HG03135 (cell line): ENCODE measurements around the gene PRR14.

Experiments used
- ATAC-seq: cut with Tn5 transposase; IDR thresholded peaks from one replicate; pipeline ENCODE4 v1.9.1; 2021; ENCODE audit warnings: mild to moderate bottlenecking, moderate library complexity; ENCODE audit not compliant: unreplicated experiment

The PRR14 gene

DNA sequence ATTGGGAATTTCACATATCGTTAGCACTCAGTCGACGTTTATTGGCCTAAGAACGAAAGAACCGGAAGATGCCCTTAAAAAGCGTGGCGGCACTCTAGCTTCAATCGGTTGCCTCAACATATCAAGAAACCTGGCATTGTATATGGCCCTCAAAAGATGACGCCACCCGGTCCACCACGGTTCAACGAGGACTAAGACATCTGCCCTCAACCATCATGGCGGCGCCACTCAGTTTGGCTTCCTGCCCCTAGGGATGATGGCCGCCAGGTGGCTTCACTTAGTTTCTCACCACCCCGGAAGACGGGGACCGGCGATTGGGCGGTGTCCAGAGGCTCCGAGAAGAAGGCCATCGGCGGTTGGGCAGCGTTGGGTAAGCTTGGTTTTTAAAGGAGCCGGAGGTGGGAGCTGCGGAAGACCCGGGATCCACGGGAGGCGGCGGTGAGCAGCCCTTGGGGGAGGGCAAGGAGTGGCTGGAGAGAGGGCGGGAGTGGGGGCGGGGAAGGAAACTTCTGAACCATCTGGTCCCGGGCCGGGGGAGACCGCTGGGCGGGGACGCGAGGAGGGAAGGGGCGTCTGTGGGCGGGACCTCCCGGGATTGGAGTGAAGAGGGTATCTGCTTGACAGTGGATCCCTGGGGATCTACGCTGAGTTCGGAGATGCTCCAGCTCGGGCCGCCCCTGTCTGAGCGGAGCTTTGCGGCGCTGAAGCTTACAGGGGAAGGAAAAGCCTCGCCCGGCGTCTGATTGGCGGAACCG, at the start of gene PRR14:
Gene PRR14 (plus strand): TSS at position 592 of the 755 bp plus-strand sequence. CDS start 686 bp downstream, outside the sequence.
- ATAC-seq = peak; percentile 67

- ATAC-seq = no peak
Observed at GRCh38 chr16:30601966-30602365, 48.8 kb upstream of the PRR14 start.

DNA sequence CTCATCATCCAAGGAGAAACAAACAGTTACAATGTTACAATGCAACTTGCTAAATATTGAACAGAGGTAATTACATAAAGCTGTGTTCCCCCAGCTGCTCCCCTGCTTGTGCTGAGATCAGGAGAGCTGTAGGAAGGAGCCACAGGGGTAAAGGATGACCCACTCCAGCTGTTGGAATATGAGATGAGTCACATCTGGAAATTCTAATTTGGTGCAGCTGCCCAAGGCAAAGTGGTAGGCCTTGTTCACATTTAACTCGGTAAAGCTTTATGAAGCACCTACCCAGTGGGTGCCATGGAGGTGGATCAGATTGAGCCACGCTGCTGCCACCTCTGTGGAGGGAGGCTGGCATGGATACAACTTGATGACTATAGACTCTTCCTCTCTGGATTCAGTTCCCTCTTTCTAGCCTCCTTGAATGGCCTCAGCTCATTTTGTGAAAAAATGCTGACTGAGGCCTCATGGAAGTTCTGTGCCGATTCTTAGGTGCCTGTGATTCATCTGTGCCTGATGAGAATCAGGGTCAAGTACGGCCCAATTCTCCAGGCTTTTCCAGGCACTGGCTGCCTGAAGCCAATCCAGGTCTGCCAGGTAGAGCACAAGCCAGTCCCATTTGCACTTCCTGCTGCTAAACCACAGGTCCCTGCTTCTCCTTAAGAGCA, 48.0 kb upstream of the PRR14 start:
- no peak for ATAC-seq

- no peak for ATAC-seq
Observed at GRCh38 chr16:30603945-30604315, 46.8 kb upstream of the PRR14 start.

GRCh38 chr16:30604316-30604947, 46.3 kb upstream of the PRR14 start:
- ATAC-seq = no peak

DNA sequence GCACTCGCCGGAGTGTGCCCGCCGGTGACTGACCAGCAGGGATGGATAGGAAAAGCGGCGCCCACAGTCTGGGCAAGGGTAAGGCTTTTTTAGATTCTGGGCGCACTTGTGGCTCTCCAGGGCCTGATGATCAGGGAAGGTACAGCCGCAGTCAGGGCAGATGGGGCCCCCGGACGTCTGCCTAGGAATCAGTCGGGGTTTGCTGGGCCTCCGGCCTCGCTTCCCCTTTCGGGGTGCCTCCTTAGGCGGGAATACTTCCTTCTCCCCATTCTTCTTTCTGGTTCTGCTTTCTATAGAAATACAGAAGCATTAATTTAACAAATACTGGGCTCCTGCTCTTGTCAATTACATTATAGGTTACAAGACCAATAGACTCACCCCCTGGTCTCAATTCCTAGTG, 45.6 kb upstream of the PRR14 start:
- no peak for ATAC-seq

DNA sequence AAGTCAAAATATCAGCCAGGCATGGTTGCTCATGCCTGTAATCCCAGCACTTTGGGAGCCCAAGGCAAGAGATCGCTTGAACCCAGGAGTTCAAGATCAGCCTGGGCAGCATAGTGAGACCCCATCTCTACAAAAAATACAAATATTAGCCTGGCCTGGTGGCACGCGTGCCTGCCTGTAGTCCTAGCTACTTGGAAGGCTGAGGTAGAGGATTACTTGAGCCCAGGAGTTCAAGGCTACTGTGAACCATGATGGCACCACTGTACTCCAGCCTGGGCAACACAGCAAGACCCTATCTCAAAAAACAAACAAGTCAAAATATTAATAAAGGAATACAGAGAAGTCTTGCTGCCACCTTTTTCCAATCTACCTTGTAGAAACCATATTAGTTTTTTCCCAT, 44.8 kb upstream of the PRR14 start:
- ATAC-seq = no peak

DNA sequence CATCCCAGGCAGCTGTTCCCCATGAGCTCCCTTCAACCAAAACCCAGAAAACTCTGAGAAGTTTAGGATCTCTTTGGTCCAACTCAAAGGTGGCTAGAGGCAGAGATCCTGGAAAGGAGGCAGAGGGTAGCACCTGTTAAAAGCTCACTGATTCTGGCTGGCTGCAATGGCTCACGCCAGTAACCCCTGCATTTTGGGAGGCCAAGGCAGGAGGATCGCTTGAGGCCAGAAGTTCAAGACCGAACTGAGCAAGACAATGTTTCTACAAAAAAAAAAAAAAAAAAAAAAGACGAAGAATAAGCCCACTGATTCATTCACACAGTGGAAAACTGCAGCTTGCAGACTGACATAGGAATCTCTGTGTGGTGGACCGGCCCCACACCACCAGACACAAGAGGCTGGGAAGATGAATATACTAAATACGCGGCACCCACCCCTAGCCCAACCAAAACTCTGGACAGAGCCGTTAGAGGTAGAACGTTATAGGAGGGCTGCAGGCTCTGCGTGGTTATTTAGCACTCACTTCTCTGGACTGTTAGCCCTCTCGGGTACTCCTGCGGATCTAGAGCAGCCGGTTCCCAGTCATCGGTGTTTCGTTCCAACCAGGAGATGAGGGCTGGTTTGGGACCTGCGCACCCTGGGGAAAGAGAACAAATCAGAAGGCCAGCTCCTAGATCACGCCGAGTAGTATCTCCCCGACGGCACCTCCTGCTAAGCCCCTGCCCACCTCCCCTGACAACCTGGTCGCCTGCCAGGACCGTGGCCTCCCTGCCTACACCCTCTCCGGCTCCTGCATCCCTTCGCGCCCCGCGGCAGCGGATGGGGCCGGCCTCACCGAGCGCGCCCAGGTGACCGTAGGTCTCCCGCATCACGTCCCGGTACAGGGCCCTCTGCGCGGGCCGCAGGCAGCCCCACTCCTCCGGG, 41.5 kb upstream of the PRR14 start:
- peak; percentile 41 for ATAC-seq

- peak; percentile 84 for ATAC-seq
Observed at GRCh38 chr16:30609926-30610839, 40.6 kb upstream of the PRR14 start, which contains the start of gene ZNF689. TSS of gene ZNF689 (minus strand) at chr16:30610389. CDS start at chr16:30610041, 348 bp downstream.

DNA sequence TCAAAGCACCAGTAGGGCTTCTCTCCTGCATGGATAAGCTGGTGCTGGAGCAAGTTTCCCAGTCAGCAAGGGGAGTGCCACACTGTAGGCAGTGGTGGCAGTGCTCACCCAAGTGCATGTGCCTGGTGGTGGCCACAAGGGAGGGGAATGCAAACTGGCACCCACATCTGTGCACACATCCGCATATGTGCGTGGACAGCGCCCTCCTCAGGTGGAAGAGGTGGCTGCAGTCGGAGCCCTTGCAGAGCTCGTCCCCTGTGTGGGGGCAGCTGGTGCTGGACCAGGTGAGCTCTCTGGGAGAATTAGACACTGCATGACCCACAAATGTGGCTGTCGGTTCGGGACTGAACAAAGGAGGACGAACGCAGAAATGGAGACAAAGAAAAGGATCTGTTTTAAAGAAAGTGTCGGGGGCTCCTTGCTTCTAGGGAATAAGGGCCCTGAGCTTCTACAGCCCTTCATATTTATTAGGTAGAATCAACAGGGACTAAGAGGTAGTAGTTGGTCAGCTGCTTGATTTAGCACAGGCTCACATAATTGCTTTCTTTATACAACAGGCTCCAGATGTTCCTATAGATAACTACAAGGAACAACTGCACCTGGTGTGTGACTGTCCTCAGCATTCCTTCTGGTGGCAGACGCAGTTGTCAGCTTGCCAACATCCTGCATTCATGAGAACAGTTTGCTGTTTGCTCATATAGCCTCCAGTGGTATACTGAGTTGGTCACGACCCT, 35.2 kb upstream of the PRR14 start:
- ATAC-seq = no peak

DNA sequence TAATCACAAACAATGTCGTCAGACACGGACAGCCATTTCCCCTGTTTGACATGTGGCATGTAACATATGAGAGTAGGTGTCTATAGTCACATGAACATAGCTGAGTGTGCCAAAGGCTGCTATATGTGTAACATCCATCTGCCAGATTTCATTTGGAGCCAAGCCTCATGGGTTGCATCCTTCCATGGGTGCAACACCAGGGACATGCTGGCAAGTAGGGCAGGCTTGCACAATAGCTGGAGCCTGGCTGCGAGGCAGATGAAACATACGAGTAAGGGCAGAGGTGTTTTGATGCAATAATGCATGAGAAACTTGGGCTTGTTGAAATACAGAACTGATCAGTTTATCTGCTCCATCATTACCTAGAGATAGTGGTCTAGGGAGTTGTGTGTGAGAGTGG, 31.6 kb upstream of the PRR14 start:
- no peak for ATAC-seq

GRCh38 chr16:30619638-30620037, 31.1 kb upstream of the PRR14 start:
- no peak for ATAC-seq

- ATAC-seq = no peak
Observed at GRCh38 chr16:30620169-30620568, 30.6 kb upstream of the PRR14 start.

DNA sequence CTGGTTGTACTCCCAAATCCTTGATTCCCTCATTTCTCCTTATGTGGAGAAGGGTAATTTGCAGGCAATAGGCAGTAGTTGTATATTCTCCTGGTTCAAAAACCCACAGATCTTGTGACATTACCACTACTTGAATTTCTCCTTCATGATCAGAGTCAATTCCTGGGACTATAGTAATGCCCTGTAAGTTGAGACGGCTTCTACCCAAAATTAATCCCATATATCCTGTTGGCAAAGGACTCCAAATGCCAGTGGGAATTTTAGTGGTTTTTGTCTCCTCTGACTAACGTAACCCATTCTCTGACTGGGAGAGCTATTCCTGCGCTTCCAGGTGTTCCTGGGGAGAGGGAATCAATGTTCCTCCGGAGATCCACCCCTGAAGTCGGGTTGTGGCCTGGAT, 29.0 kb upstream of the PRR14 start:
- ATAC-seq = no peak

- ATAC-seq = no peak
Observed at GRCh38 chr16:30622455-30623032, 28.2 kb upstream of the PRR14 start.

DNA sequence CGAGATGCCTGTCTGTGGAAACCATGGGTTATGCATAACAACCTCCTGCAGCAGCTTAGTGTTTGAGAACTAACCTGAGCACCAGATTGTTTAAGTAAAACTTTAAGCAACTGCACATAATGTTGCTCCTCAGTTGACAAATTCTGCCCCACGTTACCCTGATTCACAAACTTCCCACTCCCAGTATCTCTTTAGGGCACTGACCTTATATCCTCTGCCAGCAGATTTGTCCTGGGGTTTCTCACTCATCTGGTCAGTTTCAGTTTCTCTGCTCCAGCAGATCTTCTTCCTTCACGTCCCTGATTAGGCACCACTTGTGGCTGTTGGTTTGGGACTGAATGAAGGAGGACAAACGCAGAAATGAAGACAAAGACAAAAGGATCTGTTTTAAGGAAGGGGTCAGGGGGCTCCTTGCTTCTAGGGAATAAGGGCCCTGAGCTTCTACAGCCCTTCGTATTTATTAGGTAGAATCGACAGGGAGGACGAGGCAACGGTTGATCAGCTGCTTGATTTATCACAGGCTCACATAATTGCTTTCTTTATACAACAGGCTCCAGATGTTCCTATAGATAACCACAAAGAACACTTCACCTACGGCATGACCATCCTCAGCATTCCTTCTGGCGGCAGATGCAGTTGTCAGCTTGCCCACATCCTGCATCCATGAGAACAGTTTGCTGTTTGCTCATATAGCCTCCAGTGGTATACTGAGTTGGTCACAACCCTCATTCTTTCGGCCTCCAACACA, 27.1 kb upstream of the PRR14 start:
- no peak for ATAC-seq

GRCh38 chr16:30626236-30626635, 24.5 kb upstream of the PRR14 start:
- ATAC-seq = no peak
